Activated CD8-positive, alpha-beta memory T cell treated with anti-CD3 and anti-CD28 coated beads, Interleukin-2, amount 50 U/mL, for 1 hour (primary cell): ENCODE measurements around the gene NPC2.
"Not testable (repeated sequence)": the region's sequence is repeated elsewhere in the genome, so short reads cannot be mapped to it uniquely, and the experiment has no call there.

Experiments used
- DNase-seq: peaks from one replicate; pipeline ENCODE4 v3.0.0-alpha.2; 2020; ENCODE audit errors: extremely low read depth

The NPC2 gene

DNA sequence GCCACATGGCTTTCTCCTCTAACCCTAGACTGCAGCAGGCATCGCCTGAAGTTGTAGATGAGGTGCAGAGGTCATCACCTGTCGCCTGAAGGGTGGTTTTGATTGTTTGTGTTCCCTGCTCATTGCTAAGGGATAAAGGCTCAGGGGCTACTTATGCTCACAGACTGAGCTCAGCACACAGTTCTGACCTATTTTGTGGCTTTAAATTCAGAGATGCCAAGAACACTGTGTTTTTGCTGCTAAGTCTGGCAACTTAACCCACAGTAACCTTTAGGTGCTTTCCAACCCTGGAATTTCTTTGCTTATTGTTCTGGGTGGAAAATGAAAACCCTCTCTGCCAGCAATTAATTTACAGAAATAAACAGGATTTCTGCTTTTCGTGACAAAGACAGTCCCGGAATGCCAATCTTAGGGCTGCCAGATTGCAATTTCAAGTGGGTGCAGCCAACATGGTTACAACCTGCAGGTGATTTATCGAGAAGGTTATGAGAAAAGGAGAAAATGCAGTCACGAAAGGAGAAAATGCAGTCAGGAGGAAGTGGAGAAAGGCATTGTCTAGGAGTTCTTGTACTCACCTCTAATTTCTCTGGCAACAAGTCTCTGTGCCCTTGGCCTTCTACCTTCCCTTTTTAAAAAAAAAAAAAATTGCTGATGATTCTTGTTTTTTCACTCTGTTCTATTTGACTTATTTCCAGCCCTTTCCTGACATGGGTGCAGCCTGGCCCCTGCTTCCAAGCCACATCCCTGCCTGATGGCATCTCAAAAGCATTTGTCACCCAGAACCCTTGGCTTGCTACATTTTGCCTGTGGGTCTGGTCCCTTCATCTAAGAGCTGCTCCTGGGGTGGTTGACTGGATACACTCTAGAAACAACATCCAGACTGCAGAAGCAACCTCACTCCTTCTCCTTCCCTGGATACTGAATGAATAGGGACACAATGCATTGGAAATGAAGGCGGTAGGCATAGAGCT is 23.3 kb downstream of the NPC2 start:
- no peak for DNase-seq

DNA sequence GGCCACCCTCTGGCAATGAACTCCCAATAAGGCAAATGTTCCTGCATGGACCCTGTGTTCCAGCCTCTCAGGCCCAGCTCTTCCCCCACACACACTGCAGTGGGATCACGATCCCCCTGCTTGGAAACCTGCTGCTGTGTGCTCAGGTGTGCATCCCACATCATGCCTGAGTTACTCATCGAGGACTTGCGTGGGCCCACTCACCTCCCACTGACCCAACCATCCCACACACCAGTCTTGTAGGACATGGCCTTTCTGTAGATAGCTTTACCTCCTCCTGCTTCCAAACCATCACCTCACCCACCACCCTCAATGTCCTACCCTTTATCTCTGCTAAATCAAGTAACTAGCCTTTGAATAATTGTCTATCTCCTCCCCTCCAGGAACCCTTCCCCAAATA is 24.6 kb downstream of the NPC2 start:
- DNase-seq = no peak

DNA sequence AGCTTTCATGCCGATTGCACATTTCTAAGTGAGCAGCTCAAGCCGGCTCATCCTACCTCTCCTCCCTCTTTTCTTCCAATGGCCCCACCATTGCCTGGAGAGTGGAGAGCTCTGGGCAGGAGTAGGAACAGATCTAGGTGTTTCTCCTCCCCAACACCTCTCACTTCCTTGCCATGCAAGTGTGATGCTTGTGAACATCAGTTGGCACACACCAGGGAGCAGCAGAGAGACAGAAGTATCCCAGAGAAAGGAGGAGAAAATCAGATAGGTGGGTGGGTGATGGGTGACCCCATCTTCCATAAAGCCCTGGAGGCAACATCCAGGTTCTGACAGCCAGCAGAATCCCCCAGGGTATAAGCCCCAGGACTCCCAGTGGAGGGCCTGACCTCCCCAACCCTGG is 27.8 kb downstream of the NPC2 start:
- no peak for DNase-seq

DNA sequence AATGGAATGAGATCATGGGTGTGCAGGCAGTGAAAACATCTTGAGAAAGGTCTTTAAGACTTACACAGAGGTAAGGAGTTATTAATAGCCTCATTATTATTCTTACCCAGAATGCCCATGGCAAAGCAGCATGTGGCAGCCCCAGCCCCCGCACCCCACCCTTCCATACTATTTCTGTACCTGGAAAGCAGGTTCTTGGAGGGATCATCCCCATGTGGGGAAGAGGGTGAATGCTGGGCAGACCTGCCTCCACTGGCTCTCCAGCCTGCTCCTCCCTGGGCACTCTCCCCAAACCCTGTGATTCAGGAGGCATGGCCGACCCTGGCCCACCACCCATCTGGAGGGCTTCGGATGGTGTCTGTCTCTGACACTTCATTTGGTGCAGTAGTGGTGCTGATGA is 28.3 kb downstream of the NPC2 start:
- DNase-seq = no peak

DNA sequence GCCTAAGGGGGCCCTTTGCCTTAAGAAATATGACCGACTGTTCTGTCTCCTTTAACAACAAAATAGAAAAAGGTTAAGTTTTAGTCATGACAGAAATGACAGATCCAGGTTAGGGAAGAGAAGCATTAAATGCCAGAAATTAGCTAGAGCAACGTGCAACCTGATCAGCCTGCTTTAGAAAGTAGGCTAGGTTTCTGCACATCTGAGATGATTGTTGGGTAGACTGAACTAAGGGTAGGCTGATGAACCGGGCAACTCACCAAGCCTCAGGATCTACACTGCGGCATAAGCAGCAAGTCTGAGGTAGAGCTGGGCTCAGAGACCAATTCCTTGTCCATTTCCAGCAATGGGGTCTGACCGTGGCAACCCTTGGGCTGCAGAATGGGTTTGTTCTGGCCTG is 29.4 kb downstream of the NPC2 start:
- no peak for DNase-seq

DNA sequence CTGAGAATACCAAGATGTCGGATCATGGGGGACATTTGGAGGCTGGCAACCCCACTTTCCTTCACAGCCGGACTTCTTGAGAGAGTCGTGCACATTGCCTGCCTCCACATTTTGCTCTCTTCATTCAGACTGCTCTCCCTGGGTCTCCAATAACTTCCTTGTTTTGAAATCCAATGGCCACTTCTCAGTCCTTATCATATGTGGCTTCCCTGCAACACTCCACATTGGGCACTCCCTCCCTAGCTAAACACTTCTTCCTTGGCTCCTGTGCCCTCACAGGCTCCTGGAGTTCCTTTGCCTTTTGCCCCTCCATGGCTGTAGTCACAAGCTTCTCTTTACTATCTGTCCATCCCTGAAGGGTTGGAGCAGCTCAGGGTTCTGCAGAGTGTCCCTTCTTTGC is 30.1 kb downstream of the NPC2 start:
- no peak for DNase-seq

DNA sequence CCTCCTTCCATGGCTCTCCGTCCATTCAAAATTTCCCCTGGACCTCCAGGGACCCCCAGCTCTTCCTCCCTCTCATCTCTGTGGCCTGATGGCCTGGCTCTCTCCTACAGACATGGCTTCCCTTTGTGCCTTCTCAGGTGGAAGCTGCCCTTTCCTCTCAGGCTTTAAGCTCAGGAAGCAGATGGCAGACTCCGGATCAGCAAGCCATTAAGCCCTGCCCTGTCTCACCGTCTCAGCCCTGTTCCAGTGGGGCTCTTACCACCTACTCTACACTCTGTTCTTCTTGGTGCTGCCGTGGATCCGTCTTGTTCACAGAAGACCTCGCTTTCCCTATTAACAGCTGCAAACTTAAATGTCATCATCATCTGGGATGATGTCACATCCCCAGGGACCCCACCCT is 33.1 kb downstream of the NPC2 start:
- DNase-seq = no peak

DNA sequence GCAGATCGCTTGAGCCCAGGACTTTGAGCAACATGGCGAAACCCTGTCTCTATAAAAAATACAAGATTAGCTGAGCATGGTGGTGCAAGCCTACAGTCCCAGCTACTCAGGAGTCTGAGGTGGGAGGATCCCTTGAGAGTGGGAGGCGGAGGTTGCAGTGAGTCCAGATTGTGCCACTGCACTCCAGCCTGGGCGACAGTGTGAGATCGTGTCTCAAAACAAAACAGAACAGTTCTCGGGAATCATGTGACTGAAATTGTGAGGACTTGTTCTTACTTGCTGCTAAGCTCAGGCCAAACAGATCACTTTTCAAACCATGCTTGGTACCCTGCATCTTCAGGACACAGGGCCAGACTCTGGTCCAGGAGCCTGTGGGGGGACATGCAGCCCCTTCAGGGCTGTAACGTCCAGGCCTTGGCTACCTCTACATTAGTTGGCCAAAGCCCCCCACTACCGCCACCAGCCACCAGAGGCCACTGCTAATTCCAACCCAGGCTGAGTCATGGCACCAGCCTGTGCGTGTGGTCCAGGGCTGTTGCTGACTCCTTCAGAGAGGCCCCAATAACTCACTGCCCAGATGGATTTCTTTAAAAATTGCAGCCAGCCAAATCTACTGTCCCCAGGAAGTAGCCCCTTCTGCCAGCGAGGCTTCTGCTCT is 33.7 kb downstream of the NPC2 start:
- DNase-seq = no peak

DNA sequence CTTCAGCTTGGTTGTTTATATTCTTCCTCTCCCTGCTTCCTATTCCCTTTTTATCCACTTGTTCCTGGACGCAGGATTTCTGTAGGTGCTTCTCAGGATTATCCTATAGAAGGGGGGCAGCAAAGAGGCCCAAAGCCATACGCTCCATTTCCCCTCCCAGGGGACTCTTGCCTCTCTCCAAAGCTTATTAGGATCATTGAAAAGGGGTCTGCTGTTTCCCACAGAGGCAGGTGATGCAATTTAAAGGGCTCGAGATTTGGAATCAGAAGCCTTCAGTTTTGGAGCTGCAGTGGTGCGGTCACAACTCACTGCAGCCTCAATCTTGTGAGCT is 35.6 kb downstream of the NPC2 start:
- DNase-seq = no peak

DNA sequence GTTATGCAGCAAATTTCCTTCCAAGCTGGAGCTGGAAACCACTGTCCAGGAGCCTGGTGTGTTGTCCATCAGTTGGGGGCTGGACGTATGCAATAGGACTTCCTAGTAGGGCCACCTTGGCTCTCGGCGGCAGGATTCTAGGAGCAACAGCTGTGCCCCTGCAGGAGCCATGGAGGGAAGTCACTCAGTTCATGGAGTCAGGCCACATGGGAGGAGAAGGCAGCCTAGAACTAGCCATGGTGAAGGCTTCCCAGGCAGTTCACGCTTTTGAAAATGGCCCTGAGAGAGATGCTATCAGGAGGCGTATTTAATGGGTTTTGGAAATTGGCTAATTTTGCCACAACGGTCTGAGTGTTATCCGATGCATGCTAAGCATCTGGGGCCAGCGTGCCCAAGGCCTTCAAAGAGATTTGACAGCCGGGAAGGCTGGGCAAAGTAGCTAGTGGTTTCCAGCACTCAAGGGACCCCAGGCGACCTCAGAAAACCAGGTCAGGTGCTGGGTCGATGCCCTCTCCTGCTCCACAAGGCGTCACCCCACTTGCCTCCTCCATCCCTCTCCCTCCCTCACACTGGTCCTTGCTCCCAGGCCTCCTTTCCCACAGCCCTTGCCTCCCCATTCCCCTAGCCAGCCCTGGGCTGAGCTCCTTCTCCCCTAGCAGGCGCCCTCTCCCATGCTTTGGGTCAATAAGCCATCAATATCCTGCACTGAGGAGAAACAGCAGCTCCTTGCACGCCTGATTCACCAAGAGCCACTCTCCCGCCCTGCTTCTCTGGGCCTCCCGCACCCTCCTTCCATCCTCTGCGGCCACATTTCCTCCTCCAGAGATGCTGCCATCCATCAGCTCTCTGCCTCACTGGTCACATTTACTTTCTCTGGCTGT is 36.2 kb downstream of the NPC2 start:
- no peak for DNase-seq

DNA sequence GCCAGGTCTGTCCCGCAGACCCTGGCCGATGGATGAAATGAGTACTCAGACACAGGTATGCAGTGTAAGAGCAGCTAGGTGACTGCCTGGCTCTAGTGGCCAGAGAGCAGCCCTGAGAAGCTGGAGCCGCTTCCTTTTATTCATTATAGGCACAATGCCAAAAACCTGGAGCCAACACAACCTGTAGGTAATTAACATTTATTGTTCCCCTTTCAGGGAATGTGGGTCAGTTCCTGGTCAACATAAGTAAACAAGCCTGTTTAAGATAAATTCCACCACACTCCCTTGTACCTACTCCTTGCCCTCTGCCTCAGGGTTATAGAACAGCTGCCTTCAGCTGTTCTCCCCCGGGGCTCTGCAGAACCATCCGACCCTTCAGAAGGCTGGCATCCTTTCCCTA is 38.7 kb downstream of the NPC2 start:
- DNase-seq = not testable (repeated sequence)

DNA sequence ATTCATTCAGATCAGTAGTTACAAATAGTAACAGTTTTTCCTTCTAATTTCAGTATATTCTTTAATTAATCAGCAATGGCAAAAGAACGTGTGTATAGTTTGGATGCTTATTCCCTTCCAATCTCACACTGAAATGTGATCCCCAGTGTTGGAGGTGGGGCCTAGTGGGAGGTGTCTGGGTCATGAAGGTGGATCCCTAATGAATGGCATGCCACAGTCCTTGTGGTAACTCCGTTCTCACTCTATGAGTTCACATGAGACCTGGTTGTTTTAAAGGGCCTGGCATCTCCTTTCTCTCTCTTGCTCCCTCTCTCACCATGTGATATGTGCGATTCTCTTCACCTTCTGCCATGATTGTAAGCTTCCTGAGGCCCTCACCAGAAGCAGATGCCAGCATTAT is 48.2 kb downstream of the NPC2 start:
- no peak for DNase-seq

DNA sequence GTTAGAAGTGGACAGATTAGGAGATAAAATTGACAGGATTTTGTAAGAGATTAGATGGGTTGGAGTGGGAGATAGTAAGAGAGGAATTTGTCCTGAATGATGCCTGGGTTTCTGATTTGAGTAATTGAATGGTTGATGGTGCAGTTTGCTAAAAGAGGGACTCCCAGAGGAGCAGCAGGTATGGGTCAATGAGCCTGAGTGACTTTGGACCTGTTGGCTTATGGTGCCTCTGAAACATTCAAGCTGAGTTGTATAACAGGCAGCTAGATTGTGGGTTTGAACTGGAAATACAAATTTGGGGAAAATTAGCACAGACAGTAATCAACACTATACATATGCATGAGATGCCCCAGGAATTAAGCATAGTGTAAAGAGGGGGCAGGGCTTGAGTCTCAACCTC is 50.3 kb downstream of the NPC2 start:
- no peak for DNase-seq

DNA sequence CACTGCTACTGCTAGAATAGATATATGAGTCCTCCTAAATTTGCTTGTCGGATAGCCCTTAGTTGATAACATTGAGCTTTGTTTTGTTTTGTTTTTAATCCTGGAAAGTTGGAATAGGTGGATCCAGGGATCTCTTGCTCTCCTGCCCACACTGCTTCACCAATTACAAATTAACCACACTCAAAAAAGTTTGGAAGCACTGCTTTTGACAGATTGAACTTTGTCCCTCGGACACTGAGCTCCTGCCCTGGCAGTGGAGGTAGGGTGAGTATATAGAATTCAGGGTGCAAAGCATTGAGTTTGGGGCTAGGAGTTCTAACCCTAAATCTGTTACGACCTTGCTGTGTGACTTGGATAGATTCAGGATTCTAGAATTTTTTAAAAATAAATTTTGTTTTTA is 52.0 kb downstream of the NPC2 start:
- DNase-seq = no peak

DNA sequence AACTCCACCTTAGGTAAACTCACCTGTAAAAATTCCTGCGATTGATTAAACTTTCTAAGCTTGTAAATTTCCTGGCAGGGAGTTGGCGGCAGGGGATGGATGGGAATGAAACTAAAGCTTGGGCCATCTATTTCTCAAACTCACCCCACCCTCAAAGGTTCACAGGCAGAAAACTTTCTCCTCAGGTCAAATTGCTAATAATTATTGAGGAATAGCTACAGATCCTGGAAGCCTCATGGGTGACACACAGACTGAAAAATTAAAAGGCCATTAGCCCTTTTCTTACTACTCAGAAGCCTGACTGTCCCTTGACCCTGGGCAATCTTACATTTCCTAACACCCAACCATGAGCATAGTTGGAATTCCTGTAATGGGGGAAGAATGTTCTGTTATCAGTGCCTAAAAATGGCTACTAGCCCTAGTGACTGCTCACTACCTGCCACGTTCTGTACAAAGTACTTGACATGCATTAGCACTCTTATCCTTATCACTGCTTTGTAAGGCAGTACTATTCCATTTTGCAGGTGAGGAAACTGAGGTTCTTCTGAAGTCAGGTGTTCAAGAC is 54.7 kb downstream of the NPC2 start:
- DNase-seq = no peak

DNA sequence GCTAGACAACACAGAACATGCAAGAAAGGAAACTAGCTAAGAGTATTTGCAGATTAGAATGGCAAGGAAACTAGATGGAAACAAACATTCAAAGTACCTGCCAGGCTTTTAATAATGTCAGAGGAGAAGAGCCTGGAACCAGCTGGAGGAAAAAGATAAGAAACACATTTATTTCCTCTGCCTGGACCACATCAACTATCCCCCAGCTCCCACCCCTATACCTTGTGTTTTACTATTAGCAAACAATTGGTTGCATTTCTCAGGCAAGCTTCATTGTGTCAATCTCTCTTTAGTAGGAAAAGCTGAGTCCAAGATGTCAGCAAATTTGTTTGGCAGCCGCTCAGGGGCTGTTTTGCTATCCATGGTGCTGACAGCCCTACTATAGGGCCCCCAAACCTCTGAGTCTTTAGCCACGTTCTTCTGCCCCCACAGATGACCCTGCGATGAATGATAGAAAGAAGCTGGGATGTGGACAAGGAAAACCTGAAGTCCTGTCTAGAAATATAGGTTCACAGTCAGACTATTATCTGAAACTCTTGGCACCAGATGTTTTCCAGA is 55.5 kb downstream of the NPC2 start:
- no peak for DNase-seq

DNA sequence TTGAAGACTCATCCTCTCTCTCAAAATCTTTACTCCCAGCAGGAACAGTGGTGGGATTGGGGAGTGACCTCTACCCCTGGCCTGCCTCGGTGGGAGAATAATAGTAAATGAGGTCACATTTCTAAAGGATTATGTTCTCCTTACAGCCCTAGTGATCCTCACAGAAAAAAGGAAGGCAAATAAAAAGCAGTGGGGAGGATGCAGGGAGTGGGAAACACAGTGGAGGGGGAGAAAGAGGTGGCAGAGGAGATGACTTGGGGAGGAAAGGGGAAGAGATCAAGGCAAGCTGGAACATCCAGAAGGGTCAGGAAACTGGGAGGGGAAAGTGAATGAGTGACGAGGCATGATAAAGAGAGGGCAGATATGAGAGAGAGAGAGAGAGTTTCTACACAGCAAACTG is 58.8 kb downstream of the NPC2 start:
- no peak for DNase-seq

DNA sequence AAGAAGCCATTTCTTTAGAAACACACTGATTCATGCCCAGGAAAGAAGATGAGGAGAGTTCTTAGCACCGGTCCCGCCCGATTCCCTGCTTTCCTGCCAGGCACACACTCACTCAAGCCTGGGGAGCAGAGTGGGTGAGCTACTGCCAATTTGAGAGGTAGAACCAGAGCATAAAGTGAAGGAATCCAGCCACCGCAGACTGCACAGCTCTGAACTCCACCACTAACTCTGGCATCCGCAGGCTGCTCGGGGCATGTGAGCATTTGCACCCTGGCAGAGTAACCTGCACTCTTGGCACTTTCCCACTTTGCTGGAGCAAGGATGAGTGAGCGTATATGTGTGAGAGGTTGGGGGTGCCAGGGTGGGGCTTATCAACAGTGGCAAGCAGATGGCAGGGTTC is 63.1 kb downstream of the NPC2 start:
- DNase-seq = no peak
